OCI-LY3 (cell line): ENCODE data around the gene SULF2.

Experiments
- H2AFZ ChIP-seq: fragments of 200-600, 300-600 bp; shearing (Covaris generic); 2 replicates; pipeline ENCODE4 v1.6.0; 2014; ENCODE audit warnings: antibody characterized with exemption, low read depth, low read length
- H3K27ac ChIP-seq: fragments of 200-600, 300-600 bp; sonication (generic); 2 replicates; pipeline ENCODE4 v1.5.1; 2014; ENCODE audit warnings: mild to moderate bottlenecking, low read length, moderate library complexity, mixed read lengths
- H3K27me3 ChIP-seq: fragments of 200-600, 300-600 bp; sonication (generic); 2 replicates; pipeline ENCODE4 v1.6.1; 2014; ENCODE audit warnings: low read depth, low read length, mixed read lengths
- H3K36me3 ChIP-seq: fragments of 200-600, 300-600 bp; sonication (generic); replicated peaks from 2 replicates; pipeline ENCODE3; 2014; ENCODE audit warnings: low read depth, low read length, mixed read lengths
- H3K4me1 ChIP-seq: fragments of 300-600, 200-600 bp; sonication (generic); 2 replicates; pipeline ENCODE4 v1.6.1; 2014; ENCODE audit warnings: low read length, mixed read lengths
- H3K4me2 ChIP-seq: fragments of 200-600, 300-600 bp; sonication (generic); 2 replicates; pipeline ENCODE4 v1.6.1; 2014; ENCODE audit warnings: low read length, mixed read lengths
- H3K4me3 ChIP-seq: fragments of 300-600, 200-600 bp; sonication (generic); 2 replicates; pipeline ENCODE4 v1.5.1; 2014; ENCODE audit warnings: antibody characterized with exemption, mild to moderate bottlenecking, low read length, moderate library complexity
- H3K79me2 ChIP-seq: fragments of 300-600, 200-600 bp; shearing (Covaris generic); 2 replicates; pipeline ENCODE4 v1.6.1; 2014; ENCODE audit warnings: mild to moderate bottlenecking, low read length, mixed read lengths
- H3K9ac ChIP-seq: fragments of 300-600, 200-600 bp; shearing (Covaris generic); 2 replicates; pipeline ENCODE4 v1.6.0; 2014; ENCODE audit warnings: mild to moderate bottlenecking, low read length, moderate library complexity
- H3K9me3 ChIP-seq: fragments of 200-600, 300-600 bp; shearing (Covaris generic); 2 replicates; pipeline ENCODE4 v1.6.1; 2014; ENCODE audit warnings: low read length, mixed read lengths; ENCODE audit not compliant: insufficient read depth
- H4K20me1 ChIP-seq: fragments of 200-600, 300-600 bp; sonication (generic); 2 replicates; pipeline ENCODE4 v1.6.1; 2016; ENCODE audit warnings: low read length, mixed read lengths; ENCODE audit not compliant: insufficient read depth
- CTCF ChIP-seq: fragments of 200-600, 300-600 bp; sonication (generic); IDR thresholded peaks from 2 replicates; pipeline ENCODE4 v1.5.1; 2014; ENCODE audit warnings: antibody characterized with exemption, low read length, low read depth
- EZH2phosphoT487 ChIP-seq: fragments of 200-600 bp; shearing (Covaris generic); IDR thresholded peaks from 2 replicates; pipeline ENCODE4 v1.6.1; 2018; ENCODE audit warnings: antibody characterized with exemption, mixed run types, low read depth

The SULF2 gene

GRCh38 chr20:47744803-47745202, 40.5 kb downstream of the SULF2 start:
- no peaks in the 10 kb centered on the region for H4K20me1 ChIP-seq
- H3K4me2 ChIP-seq: no peak overlapping the region
- peaks cover 53% of the 10 kb centered on the region for H3K27me3 ChIP-seq
- no peak overlapping the region for H3K4me3 ChIP-seq
- H3K4me1 ChIP-seq: peaks cover 4% of the 10 kb centered on the region; the same call in 1 of the 2 replicates
- no peak overlapping the region for H2AFZ ChIP-seq
- no peak for TF ChIP-seq EZH2phosphoT487
- TF ChIP-seq CTCF: no peak
- H3K9ac ChIP-seq: no peak overlapping the region
- H3K36me3 ChIP-seq: no peaks in the 10 kb centered on the region
- H3K79me2 ChIP-seq: no peaks in the 10 kb centered on the region
- H3K9me3 ChIP-seq: no peaks in the 10 kb centered on the region
- H3K27ac ChIP-seq: no peak overlapping the region

GRCh38 chr20:47743671-47744070, 41.6 kb downstream of the SULF2 start:
- H2AFZ ChIP-seq: no peak overlapping the region

GRCh38 chr20:47741669-47742608, 43.3 kb downstream of the SULF2 start:
- H3K9ac ChIP-seq: no peak overlapping the region
- H3K4me2 ChIP-seq: no peak overlapping the region
- H4K20me1 ChIP-seq: no peaks in the 10 kb centered on the region
- H3K79me2 ChIP-seq: no peaks in the 10 kb centered on the region
- no peak overlapping the region for H3K4me3 ChIP-seq
- no peaks in the 10 kb centered on the region for H3K9me3 ChIP-seq
- no peaks in the 10 kb centered on the region for H3K36me3 ChIP-seq
- H3K4me1 ChIP-seq: no peaks in the 10 kb centered on the region
- H3K27me3 ChIP-seq: peaks cover 28% of the 10 kb centered on the region; the same call in 1 of the 2 replicates
- TF ChIP-seq CTCF: no peak
- TF ChIP-seq EZH2phosphoT487: no peak
- H2AFZ ChIP-seq: no peak overlapping the region
- no peak overlapping the region for H3K27ac ChIP-seq

More at GRCh38 chr20:47743671-47744070, 41.6 kb downstream of the SULF2 start:
- Histone ChIP-seq H3K9ac (no peak overlapping the region), H3K27me3 (peaks cover 43% of the 10 kb centered on the region), H3K9me3 (no peaks in the 10 kb centered on the region), H3K36me3 (no peaks in the 10 kb centered on the region), H3K79me2 (no peaks in the 10 kb centered on the region), H4K20me1 (no peaks in the 10 kb centered on the region), H3K4me2 (no peak overlapping the region), H3K27ac (no peak overlapping the region), H3K4me1 (peaks cover under 1% of the 10 kb centered on the region; the same call in 1 of the 2 replicates), H3K4me3 (no peak overlapping the region)
- TF ChIP-seq CTCF: no peak
- TF ChIP-seq EZH2phosphoT487: no peak

- no peaks in the 10 kb centered on the region for H3K36me3 ChIP-seq
- no peak for TF ChIP-seq CTCF
- TF ChIP-seq EZH2phosphoT487: no peak
- peaks cover 21% of the 10 kb centered on the region; the same call in 1 of the 2 replicates for H3K27me3 ChIP-seq
- H3K4me3 ChIP-seq: no peak overlapping the region
- H3K79me2 ChIP-seq: no peaks in the 10 kb centered on the region
- no peak overlapping the region for H3K4me2 ChIP-seq
- no peaks in the 10 kb centered on the region for H3K4me1 ChIP-seq
- H3K9ac ChIP-seq: no peak overlapping the region
- no peaks in the 10 kb centered on the region for H4K20me1 ChIP-seq
- H3K27ac ChIP-seq: no peak overlapping the region
- H2AFZ ChIP-seq: no peak overlapping the region
- no peaks in the 10 kb centered on the region for H3K9me3 ChIP-seq
These were observed 44.5 kb downstream of the SULF2 start for GRCh38 chr20:47740862-47741184.
